KG1 (cell line): ENCODE results near the gene RIPOR2.

Experiments
- DNase-seq: peaks from one replicate; lab custom pipeline; 2025; lab: John Stamatoyannopoulos, UW

Gene RIPOR2

GRCh38 chr6:24935366-24936152 is at the start of gene RIPOR2:
RIPOR2 (minus strand) TSS chr6:24935960; CDS start chr6:24935898, 62 bp downstream.
- no peak for DNase-seq

GRCh38 chr6:24985323-24985722 is 49.6 kb upstream of the RIPOR2 start:
- no peak for DNase-seq

GRCh38 chr6:24982231-24982630 is 46.5 kb upstream of the RIPOR2 start:
- DNase-seq = no peak

GRCh38 chr6:24981386-24981760 is 45.6 kb upstream of the RIPOR2 start:
- DNase-seq = no peak

- no peak for DNase-seq
Observed at GRCh38 chr6:24980507-24981385, 45.0 kb upstream of the RIPOR2 start.

GRCh38 chr6:24979176-24979575 is 43.4 kb upstream of the RIPOR2 start:
- no peak for DNase-seq

- no peak for DNase-seq
Observed at GRCh38 chr6:24974182-24975171, 38.7 kb upstream of the RIPOR2 start.

- DNase-seq = no peak
Observed at GRCh38 chr6:24972311-24972958, 36.7 kb upstream of the RIPOR2 start.

- no peak for DNase-seq
Observed at GRCh38 chr6:24971067-24971466, 35.3 kb upstream of the RIPOR2 start.

- DNase-seq = no peak
Observed at GRCh38 chr6:24969343-24969860, 33.6 kb upstream of the RIPOR2 start.

GRCh38 chr6:24968783-24969182 is 33.0 kb upstream of the RIPOR2 start:
- DNase-seq = no peak

- DNase-seq = no peak
Observed at GRCh38 chr6:24967211-24967610, 31.5 kb upstream of the RIPOR2 start.

- DNase-seq = no peak
Observed at GRCh38 chr6:24966381-24966780, 30.6 kb upstream of the RIPOR2 start.

- DNase-seq = no peak
Observed at GRCh38 chr6:24963887-24964570, 28.3 kb upstream of the RIPOR2 start.

GRCh38 chr6:24963339-24963738 is 27.6 kb upstream of the RIPOR2 start:
- DNase-seq = no peak

GRCh38 chr6:24961852-24962251 is 26.1 kb upstream of the RIPOR2 start:
- DNase-seq = no peak

- no peak for DNase-seq
Observed at GRCh38 chr6:24960991-24961475, 25.3 kb upstream of the RIPOR2 start.

GRCh38 chr6:24959319-24959718 is 23.6 kb upstream of the RIPOR2 start:
- DNase-seq = no peak

- no peak for DNase-seq
Observed at GRCh38 chr6:24957199-24957598, 21.4 kb upstream of the RIPOR2 start.

- DNase-seq = no peak
Observed at GRCh38 chr6:24953726-24954125, 18.0 kb upstream of the RIPOR2 start.
